Naive B cell (primary cell): ENCODE data around the gene HACL1. TPM values are rescaled to one million over a fixed set of nuclear protein-coding genes. Genes with fewer than 3 reads are reported as not detected.
A peak's percentile ranks its signal among the peaks of the same experiment; 100 is the strongest.
"Not testable (repeated sequence)": the region's sequence is repeated elsewhere in the genome, so short reads cannot be mapped to it uniquely, and the experiment has no call there.

Experiments
- ATAC-seq, 2 donors: fragments of 150-1000 bp; cut with Tn5 transposase; 2 replicates each; pipeline ENCODE4 v1.10.0; 2021; ENCODE audit warnings: low read depth in 2 of 2, mild to moderate bottlenecking in 2 of 2, moderate library complexity in 2 of 2
- DNase-seq: peaks from one replicate; pipeline ENCODE4 v3.0.0; 2022
- H3K27ac Mint-ChIP-seq, 6 donors: one replicate each; pipeline ENCODE4 v1.8.0; 2020 to 2022; ENCODE audit warnings: mild to moderate bottlenecking in 6 of 6, mixed read lengths in 6 of 6, moderate library complexity in 5 of 6, inconsistent platforms in 2 of 6
- H3K27me3 Mint-ChIP-seq, 3 donors: one replicate each; pipeline ENCODE4 v1.8.0; 2021 to 2022; ENCODE audit warnings: mixed read lengths in 3 of 3, mild to moderate bottlenecking in 1 of 3
- H3K36me3 Mint-ChIP-seq, 2 donors: one replicate each; pipeline ENCODE4 v1.8.0; 2020 to 2022; ENCODE audit warnings: mixed read lengths in 2 of 2, inconsistent platforms in 1 of 2, mild to moderate bottlenecking in 1 of 2
- H3K4me1 Mint-ChIP-seq, 3 donors: one replicate each; pipeline ENCODE4 v1.8.0; 2020 to 2022; ENCODE audit warnings: mixed read lengths in 3 of 3, inconsistent platforms in 1 of 3, mild to moderate bottlenecking in 1 of 3, moderate library complexity in 1 of 3
- H3K4me3 Mint-ChIP-seq, 8 donors: one replicate each; pipeline ENCODE4 v1.8.0; 2020 to 2022; ENCODE audit warnings: mild to moderate bottlenecking in 8 of 8, mixed read lengths in 8 of 8, moderate library complexity in 8 of 8, inconsistent platforms in 2 of 8
- H3K9me3 Mint-ChIP-seq, 7 donors: one replicate each; pipeline ENCODE4 v1.8.0; 2020 to 2022; ENCODE audit warnings: mixed read lengths in 7 of 7, mild to moderate bottlenecking in 5 of 7, inconsistent platforms in 2 of 7, moderate library complexity in 1 of 7
- polyA plus RNA-seq, 6 donors: library from polyadenylated mRNA; unstranded; fragments of 300-500 nt; fragmentation: Illumina TruSeq; gene quantifications; one replicate each; pipeline ENCODE4 v1.2.3, GENCODE V29; 2021; ENCODE audit warnings: low read depth in 6 of 6

Gene HACL1
- polyA plus RNA-seq, 6 donors from 2014 or later = 25.5 to 46.4 (median 36.5) TPM

DNA sequence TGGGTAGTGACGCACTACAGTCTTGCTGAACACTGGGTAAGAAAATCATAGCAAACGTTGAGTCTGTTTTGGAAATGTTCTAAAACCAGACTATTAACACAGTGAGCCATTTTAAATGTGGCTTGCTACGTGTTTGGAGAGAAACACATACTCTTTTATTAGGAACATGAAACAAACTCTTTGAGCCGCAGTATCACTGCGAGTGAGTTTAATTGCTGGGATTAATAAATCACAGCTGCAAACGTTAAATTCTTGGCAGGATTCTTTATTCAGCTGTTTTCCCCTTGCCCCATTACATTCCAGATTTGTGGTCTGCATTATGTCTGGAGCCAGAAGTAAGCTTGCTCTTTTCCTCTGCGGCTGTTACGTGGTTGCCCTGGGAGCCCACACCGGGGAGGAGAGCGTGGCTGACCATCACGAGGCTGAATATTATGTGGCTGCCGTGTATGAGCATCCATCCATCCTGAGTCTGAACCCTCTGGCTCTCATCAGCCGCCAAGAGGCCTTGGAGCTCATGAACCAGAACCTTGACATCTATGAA lies 33.8 kb upstream of the HACL1 start:
- H3K4me1 Mint-ChIP-seq = peaks cover 3 to 11% (median 4%) of the 10 kb centered on the region in 3 donors
- H3K36me3 Mint-ChIP-seq = no peaks in the 10 kb centered on the region
- no peak overlapping the region for H3K27ac Mint-ChIP-seq
- no peak for DNase-seq
- ATAC-seq = no peak
- no peaks in the 10 kb centered on the region for H3K27me3 Mint-ChIP-seq
- H3K9me3 Mint-ChIP-seq = no peaks in the 10 kb centered on the region
- H3K4me3 Mint-ChIP-seq = no peak overlapping the region

- no peak for ATAC-seq
- Mint-ChIP-seq H3K27ac (no peak overlapping the region), H3K9me3 (no peaks in the 10 kb centered on the region), H3K4me1 (peaks cover 7 to 15% (median 8%) of the 10 kb centered on the region in 3 donors), H3K4me3 (no peak overlapping the region), H3K27me3 (no peaks in the 10 kb centered on the region), H3K36me3 (no peaks in the 10 kb centered on the region)
- no peak for DNase-seq
Observed at GRCh38 chr3:15634671-15635070, 33.3 kb upstream of the HACL1 start.

- Mint-ChIP-seq H3K4me1 (peaks cover 7 to 15% (median 8%) of the 10 kb centered on the region in 3 donors), H3K27ac (peak overlapping the region in 1 of 6 donors; percentile 54), H3K4me3 (no peak overlapping the region), H3K9me3 (no peaks in the 10 kb centered on the region), H3K36me3 (no peaks in the 10 kb centered on the region), H3K27me3 (no peaks in the 10 kb centered on the region)
- ATAC-seq (no peak), DNase-seq (no peak)
Observed at GRCh38 chr3:15633766-15634598, 32.6 kb upstream of the HACL1 start.

DNA sequence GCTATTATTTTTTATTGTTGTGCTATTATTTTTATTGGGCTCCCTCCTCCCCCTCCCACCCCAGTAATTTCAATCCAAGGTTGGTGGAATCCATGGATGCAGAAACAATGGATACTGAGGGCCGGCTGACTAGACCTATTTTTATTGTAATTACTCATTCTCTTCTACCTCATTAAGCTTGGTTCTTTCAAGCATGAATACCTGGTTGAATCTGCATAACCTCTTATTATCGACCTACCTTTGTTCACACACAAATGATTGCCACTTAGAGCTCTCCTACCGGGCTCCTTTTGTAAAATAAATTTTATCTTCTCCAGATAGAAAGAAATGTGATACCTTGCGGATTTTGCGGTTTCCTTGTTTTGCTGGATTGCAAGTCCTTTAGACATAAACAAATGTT lies 31.8 kb upstream of the HACL1 start:
- peak overlapping the region in 1 of 6 donors; percentile 44 for H3K27ac Mint-ChIP-seq
- no peaks in the 10 kb centered on the region for H3K27me3 Mint-ChIP-seq
- ATAC-seq = no peak
- H3K9me3 Mint-ChIP-seq = no peaks in the 10 kb centered on the region
- peaks cover 7 to 15% (median 8%) of the 10 kb centered on the region in 3 donors for H3K4me1 Mint-ChIP-seq
- no peak overlapping the region for H3K4me3 Mint-ChIP-seq
- no peak for DNase-seq
- no peaks in the 10 kb centered on the region for H3K36me3 Mint-ChIP-seq

DNA sequence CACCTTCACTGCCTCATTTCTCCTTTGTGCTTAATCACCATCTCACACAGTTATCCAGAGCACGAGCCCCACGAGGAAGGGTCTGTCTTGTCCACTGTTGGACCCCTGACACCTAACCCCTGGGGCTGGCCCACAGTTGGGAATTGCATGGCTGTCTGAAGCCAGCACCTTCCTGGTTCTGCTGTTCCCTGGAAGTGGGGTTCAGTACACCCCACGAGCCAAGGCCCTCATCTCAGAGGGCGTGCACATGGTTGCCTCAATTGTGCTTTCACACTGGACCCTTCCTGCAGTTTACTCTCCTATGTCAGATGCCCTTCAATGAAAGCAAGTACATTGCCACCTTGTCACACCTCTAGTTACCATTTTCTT lies 30.8 kb upstream of the HACL1 start:
- no peak for ATAC-seq
- Mint-ChIP-seq H3K4me1 (peaks cover 7 to 15% (median 8%) of the 10 kb centered on the region in 3 donors), H3K4me3 (peak overlapping the region in 2 of 8 donors; percentile 2 to 41)

DNA sequence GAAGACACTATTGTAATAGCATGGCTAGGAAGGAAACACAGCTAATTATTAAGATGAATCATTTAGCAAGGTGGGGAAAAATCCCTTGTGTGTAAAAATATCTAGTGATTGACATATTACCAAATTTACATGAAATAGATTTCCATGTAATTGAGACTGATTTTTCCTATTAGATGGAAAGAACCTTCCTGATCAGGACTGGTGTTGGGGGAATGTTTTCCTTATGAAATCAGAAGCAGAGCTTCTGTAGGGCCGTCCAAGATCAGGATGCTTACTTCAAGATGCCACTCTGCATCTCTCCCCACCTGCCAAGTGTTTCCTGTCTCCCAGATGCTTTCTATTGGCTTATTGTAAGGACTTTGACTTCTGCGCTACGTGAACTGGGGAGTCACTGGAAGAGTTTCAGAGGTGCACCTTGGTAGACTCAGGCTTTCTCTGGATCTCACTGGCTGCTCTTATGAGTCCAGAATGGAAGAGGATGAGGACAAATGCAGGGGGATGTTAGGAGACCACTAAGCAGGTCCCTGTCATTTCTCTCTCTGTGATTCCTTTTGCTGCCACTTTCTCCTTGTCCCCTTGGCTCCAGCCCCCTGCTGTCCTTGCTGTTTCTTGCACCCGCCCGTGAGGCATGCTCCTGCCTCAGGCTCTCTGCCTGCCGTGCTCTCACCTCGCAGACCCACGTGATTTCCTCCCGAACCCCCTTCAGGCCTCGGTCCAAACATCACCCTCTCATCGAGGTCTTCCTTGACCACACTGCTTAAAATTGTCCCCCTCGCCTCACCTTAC lies 30.2 kb upstream of the HACL1 start:
- Mint-ChIP-seq H3K4me1 (peaks cover 7 to 11% (median 8%) of the 10 kb centered on the region in 3 donors), H3K4me3 (peak overlapping the region in 2 of 8 donors; percentile 2 to 32), H3K27me3 (no peaks in the 10 kb centered on the region), H3K36me3 (no peaks in the 10 kb centered on the region), H3K27ac (peak overlapping the region in 2 of 6 donors; percentile 3 to 75), H3K9me3 (no peaks in the 10 kb centered on the region)
- no peak for ATAC-seq
- no peak for DNase-seq

More for the DNA sequence above, 30.8 kb upstream of the HACL1 start:
- Mint-ChIP-seq H3K9me3 (no peaks in the 10 kb centered on the region), H3K27ac (peak overlapping the region in 1 of 6 donors; percentile 3), H3K27me3 (no peaks in the 10 kb centered on the region), H3K36me3 (no peaks in the 10 kb centered on the region)
- DNase-seq = no peak

GRCh38 chr3:15630646-15631350 lies 29.4 kb upstream of the HACL1 start:
- Mint-ChIP-seq H3K4me3 (peak overlapping the region in 2 of 8 donors; percentile 13 to 56), H3K27ac (no peak overlapping the region), H3K4me1 (peaks cover 8 to 11% (median 10%) of the 10 kb centered on the region in 3 donors), H3K36me3 (no peaks in the 10 kb centered on the region), H3K9me3 (no peaks in the 10 kb centered on the region), H3K27me3 (no peaks in the 10 kb centered on the region)
- DNase-seq (no peak), ATAC-seq (peak in 1 of 2 donors; percentile 21)

GRCh38 chr3:15629860-15630597 lies 28.7 kb upstream of the HACL1 start:
- peak overlapping the region in 3 of 8 donors; percentile 11 to 45 (median 13) for H3K4me3 Mint-ChIP-seq
- H3K27me3 Mint-ChIP-seq = no peaks in the 10 kb centered on the region
- no peaks in the 10 kb centered on the region for H3K36me3 Mint-ChIP-seq
- ATAC-seq (peak; percentile 100), DNase-seq (peak; percentile 68)
- peaks cover 8 to 11% (median 10%) of the 10 kb centered on the region in 3 donors for H3K4me1 Mint-ChIP-seq
- no peaks in the 10 kb centered on the region for H3K9me3 Mint-ChIP-seq
- no peak overlapping the region for H3K27ac Mint-ChIP-seq

- Mint-ChIP-seq H3K27ac (no peak overlapping the region), H3K9me3 (peaks cover 0 to 5% (median 0%) of the 10 kb centered on the region in 7 donors), H3K27me3 (no peaks in the 10 kb centered on the region), H3K36me3 (peaks cover under 1 to 5% of the 10 kb centered on the region in 2 donors), H3K4me1 (peaks cover 8 to 17% (median 11%) of the 10 kb centered on the region in 3 donors), H3K4me3 (no peak overlapping the region)
- no peak for ATAC-seq
- DNase-seq = no peak
Observed at GRCh38 chr3:15628967-15629366, 27.6 kb upstream of the HACL1 start.

DNA sequence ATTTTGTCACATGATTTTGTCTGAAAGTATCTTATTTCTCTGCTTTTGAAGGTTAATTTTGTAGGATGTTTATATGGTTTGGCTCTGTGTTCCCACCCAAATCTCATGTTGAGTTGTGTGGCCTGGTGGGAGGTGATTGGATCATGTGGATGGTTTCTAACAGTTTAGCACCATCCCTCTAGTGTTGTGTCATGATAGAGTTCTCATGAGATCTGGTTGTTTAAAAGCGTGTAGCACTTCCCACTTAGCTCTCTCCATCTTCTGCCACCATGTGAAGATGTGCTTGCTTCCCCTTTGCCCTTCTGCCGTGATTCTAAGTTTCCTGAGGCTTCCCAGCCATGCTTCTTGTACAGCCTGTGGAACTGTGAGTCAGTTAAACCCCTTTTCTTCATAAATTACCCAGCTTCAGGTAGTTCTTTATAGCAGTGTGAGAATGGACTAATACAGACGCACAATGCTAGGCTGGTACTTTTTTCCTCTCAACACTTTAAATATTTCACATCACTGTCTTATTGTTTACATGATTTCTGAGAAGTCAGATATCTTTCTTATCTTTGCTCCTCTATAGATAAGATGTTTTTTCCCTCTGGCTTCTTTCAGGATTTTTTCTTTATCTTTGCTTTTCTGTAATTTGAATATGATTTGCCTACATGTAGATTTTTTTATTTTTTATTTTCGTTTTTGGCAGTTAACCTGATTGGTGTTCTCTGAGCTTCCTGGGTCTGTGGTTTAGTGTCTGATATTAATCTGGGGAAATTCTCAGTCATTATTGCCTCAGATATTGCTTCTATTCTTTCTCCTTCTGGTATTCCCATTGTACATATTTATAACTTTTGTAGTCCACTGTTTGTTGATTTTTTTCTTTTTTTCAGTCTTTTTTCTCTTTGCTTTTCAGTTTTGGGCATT lies 22.4 kb upstream of the HACL1 start:
- Mint-ChIP-seq H3K4me1 (peaks cover 0 to 11% (median 6%) of the 10 kb centered on the region in 3 donors), H3K27ac (peak overlapping the region in 2 of 6 donors; percentile 33 to 58), H3K36me3 (peaks cover 50 to 54% of the 10 kb centered on the region in 2 donors), H3K9me3 (peaks cover 13 to 57% (median 32%) of the 10 kb centered on the region in 7 donors), H3K4me3 (no peak overlapping the region), H3K27me3 (no peaks in the 10 kb centered on the region)
- ATAC-seq (no peak), DNase-seq (no peak)

GRCh38 chr3:15619659-15620464 lies 18.5 kb upstream of the HACL1 start:
- H3K4me3 Mint-ChIP-seq = peak overlapping the region in 1 of 8 donors; percentile 73
- peak overlapping the region in 2 of 6 donors; percentile 16 to 46 for H3K27ac Mint-ChIP-seq
- not testable (repeated sequence) for H3K27me3 Mint-ChIP-seq, DNase-seq, H3K4me1 Mint-ChIP-seq, ATAC-seq
- peaks cover 13 to 58% (median 33%) of the 10 kb centered on the region in 7 donors for H3K9me3 Mint-ChIP-seq
- peaks cover 50 to 57% of the 10 kb centered on the region in 2 donors for H3K36me3 Mint-ChIP-seq
